OCI-LY7 (cell line): ENCODE measurements around the gene CAPN9. TPM values are rescaled to one million over a fixed set of nuclear protein-coding genes. Genes with fewer than 3 reads are reported as not detected.
"Not testable (repeated sequence)": the region's sequence is repeated elsewhere in the genome, so short reads cannot be mapped to it uniquely, and the experiment has no call there.

Experiments used
- BruUV-seq: library from RNA; stranded (reverse); fragments of 400-500 nt; replicated peaks from 2 replicates; lab custom pipeline; 2021; lab: Mats Ljungman, UMichigan
- CTCF ChIA-PET: fragments of 300-600 bp; sonication (Branson Sonifier 250); formaldehyde crosslinking; loops from one replicate; lab custom pipeline; 2022; ENCODE audit warnings: antibody characterized with exemption; ENCODE audit not compliant: unreplicated experiment; lab: Charles Lee
- POLR2A ChIA-PET: fragments of 300-600 bp; sonication (Branson Sonifier 250); formaldehyde crosslinking; loops from one replicate; lab custom pipeline; 2022; ENCODE audit warnings: antibody characterized with exemption; lab: Charles Lee
- DNase-seq: peaks from one replicate; pipeline ENCODE4 v3.0.0-alpha.2; 2015; ENCODE audit warnings: low spot score
- H2AFZ ChIP-seq: fragments of 200-600 bp; sonication (generic), shearing (Covaris generic); 2 replicates; pipeline ENCODE4 v1.6.1; 2014; ENCODE audit warnings: mild to moderate bottlenecking, antibody characterized with exemption, low read length, moderate library complexity
- H3K27ac ChIP-seq: fragments of 200-600 bp; sonication (generic); 2 replicates; pipeline ENCODE4 v1.5.1; 2014; ENCODE audit warnings: mixed run types, low read depth, mild to moderate bottlenecking, moderate library complexity, low read length, inconsistent platforms; ENCODE audit not compliant: poor library complexity, severe bottlenecking
- H3K36me3 ChIP-seq: fragments of 200-600 bp; sonication (generic); 2 replicates; pipeline ENCODE4 v1.6.1; 2014; ENCODE audit warnings: mild to moderate bottlenecking, antibody characterized with exemption, low read length, moderate library complexity, mixed read lengths; ENCODE audit not compliant: insufficient read depth
- H3K4me1 ChIP-seq: fragments of 200-600 bp; sonication (generic); 2 replicates; pipeline ENCODE4 v1.5.1; 2014; ENCODE audit warnings: mild to moderate bottlenecking, low read length; ENCODE audit not compliant: insufficient read depth, poor library complexity, severe bottlenecking
- H3K4me2 ChIP-seq: fragments of 200-600 bp; sonication (generic); 2 replicates; pipeline ENCODE4 v1.6.1; 2014; ENCODE audit warnings: mild to moderate bottlenecking, low read length
- H3K4me3 ChIP-seq: fragments of 200-600 bp; sonication (generic); 2 replicates; pipeline ENCODE4 v1.5.1; 2014; ENCODE audit warnings: mild to moderate bottlenecking, low read depth, low read length; ENCODE audit not compliant: poor library complexity, severe bottlenecking
- H3K79me2 ChIP-seq: fragments of 200-600 bp; sonication (generic); 2 replicates; pipeline ENCODE4 v1.6.1; 2016; ENCODE audit warnings: low read depth, mild to moderate bottlenecking, low read length, moderate library complexity, mixed read lengths; ENCODE audit not compliant: insufficient read depth
- H3K9me2 ChIP-seq: fragments of 200-600 bp; sonication (generic); 2 replicates; pipeline ENCODE4 v1.6.1; 2016; ENCODE audit warnings: mild to moderate bottlenecking, low read length, mixed read lengths; ENCODE audit not compliant: insufficient read depth
- H3K9me3 ChIP-seq: fragments of 200-600 bp; sonication (generic); 2 replicates; pipeline ENCODE4 v1.6.1; 2014; ENCODE audit warnings: mild to moderate bottlenecking, mixed run types, low read length, mixed read lengths
- H4K20me1 ChIP-seq: fragments of 200-600 bp; sonication (generic); 2 replicates; pipeline ENCODE4 v1.6.1; 2014; ENCODE audit warnings: mild to moderate bottlenecking, antibody characterized with exemption, low read length, moderate library complexity, mixed read lengths; ENCODE audit not compliant: insufficient read depth
- EZH2phosphoT487 ChIP-seq: fragments of 200-600 bp; sonication (generic); IDR thresholded peaks from 2 replicates; pipeline ENCODE4 v1.6.1; 2018; ENCODE audit warnings: low read depth, borderline replicate concordance, mild to moderate bottlenecking, mixed run types, antibody characterized with exemption, low read length, moderate library complexity, mixed read lengths
- intact Hi-C: fragments of 100-400 bp; cut with micrococcal nuclease; formaldehyde crosslinking; loops from one replicate; pipeline ENCODE4 v1.10.0; 2022; ENCODE audit not compliant: unreplicated experiment
- total RNA-seq, 2 experiments: library from RNA; depleted of rRNA in 1 of 2; stranded (reverse); fragments of >200 nt in 1 of 2; shearing (Covaris generic) in 1 of 2; gene quantifications; 2 replicates each; pipeline ENCODE4 v1.2.3, GENCODE V29; 2014 to 2022
- TF ChIP-seq, protein P1 (sequence below): fragments of 200-600 bp; sonication (generic); conservative IDR thresholded peaks from 2 replicates; pipeline ENCODE4 v1.5.1; 2014; ENCODE audit warnings: mild to moderate bottlenecking, antibody characterized with exemption, low read length, moderate library complexity, mixed read lengths

The CAPN9 gene
- total RNA-seq, 2 experiments from 2014 or later = not detected

DNA sequence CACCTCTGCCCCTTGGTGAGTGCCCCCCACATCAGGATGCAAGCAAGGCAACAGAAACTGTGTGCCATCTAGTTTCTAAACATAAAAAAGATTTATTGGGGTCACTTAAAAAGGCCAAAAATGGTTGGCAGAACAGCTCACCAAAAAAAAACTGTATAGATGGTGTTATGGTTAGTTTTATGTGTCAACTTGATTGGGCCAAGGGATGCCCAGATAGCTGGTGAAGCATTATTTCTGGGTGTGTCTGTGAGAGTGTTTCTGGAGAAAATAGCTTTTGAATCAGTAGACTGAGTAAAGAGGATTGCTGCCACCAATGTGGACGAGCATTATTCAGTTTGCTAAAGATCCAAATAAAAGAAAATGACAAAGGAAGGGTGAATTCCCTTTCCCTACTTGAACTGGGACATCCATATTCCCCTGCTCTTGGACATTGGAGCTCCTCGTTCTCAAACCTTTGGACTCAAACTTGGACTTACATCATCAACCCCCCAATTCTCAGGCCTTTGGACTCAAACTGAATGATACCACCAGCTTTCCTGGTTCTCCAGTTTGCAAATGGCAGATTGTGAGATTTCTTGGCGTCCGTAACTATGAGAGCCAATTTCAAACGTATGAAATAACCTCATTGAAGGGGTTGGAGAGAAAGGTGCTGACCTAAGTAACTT is 16.9 kb downstream of the CAPN9 start:
- no TSS peak for BruUV-seq
- Histone ChIP-seq H3K36me3 (no peaks in the 10 kb centered on the region), H3K4me3 (no peak overlapping the region), H2AFZ (no peak overlapping the region), H4K20me1 (no peaks in the 10 kb centered on the region), H3K79me2 (no peaks in the 10 kb centered on the region), H3K9me2 (no peaks in the 10 kb centered on the region), H3K4me1 (no peaks in the 10 kb centered on the region), H3K4me2 (no peak overlapping the region), H3K27ac (no peak overlapping the region), H3K9me3 (no peaks in the 10 kb centered on the region)
- CTCF ChIA-PET = no interaction called here
- DNase-seq = no peak
- POLR2A ChIA-PET = interaction anchor here (0.5 kb wide), 1 partner anchor 90 kb away, joined by 3 read pairs; no protein-coding TSS in a partner anchor
- no peak for TF ChIP-seq EZH2phosphoT487
- TF ChIP-seq, protein P1, sequence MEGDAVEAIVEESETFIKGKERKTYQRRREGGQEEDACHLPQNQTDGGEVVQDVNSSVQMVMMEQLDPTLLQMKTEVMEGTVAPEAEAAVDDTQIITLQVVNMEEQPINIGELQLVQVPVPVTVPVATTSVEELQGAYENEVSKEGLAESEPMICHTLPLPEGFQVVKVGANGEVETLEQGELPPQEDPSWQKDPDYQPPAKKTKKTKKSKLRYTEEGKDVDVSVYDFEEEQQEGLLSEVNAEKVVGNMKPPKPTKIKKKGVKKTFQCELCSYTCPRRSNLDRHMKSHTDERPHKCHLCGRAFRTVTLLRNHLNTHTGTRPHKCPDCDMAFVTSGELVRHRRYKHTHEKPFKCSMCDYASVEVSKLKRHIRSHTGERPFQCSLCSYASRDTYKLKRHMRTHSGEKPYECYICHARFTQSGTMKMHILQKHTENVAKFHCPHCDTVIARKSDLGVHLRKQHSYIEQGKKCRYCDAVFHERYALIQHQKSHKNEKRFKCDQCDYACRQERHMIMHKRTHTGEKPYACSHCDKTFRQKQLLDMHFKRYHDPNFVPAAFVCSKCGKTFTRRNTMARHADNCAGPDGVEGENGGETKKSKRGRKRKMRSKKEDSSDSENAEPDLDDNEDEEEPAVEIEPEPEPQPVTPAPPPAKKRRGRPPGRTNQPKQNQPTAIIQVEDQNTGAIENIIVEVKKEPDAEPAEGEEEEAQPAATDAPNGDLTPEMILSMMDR = no peak
- intact Hi-C loops = loop anchor here (5.0 kb wide), 1 partner anchor 132 kb away; no protein-coding TSS in a partner anchor

DNA sequence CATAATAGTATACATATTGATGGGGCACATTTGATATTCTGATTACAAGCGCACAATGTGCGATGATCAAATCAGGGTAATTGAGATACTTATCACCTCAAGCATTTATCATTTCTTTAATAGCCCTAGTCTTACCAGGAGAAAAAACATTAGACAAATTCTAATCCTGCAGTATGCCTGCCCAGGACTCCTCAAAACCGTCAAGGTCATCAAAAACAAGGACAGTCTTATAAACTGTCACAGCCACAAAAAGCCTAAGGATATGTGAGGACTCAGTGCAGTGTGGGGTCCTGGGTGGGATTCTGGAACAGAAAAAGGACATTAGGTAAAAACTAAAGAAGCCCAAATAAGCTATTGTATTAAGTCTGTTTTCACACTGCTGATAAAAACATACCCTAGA is 19.1 kb downstream of the CAPN9 start:
- Histone ChIP-seq H3K4me1 (no peaks in the 10 kb centered on the region), H2AFZ (no peak overlapping the region), H3K36me3 (no peaks in the 10 kb centered on the region), H3K9me2 (no peaks in the 10 kb centered on the region), H3K27ac (no peak overlapping the region), H3K9me3 (no peaks in the 10 kb centered on the region), H3K4me2 (no peak overlapping the region), H3K4me3 (no peak overlapping the region), H3K79me2 (no peaks in the 10 kb centered on the region), H4K20me1 (no peaks in the 10 kb centered on the region)
- POLR2A ChIA-PET = no interaction called here
- TF ChIP-seq EZH2phosphoT487 = no peak
- TF ChIP-seq, protein P1 = no peak
- intact Hi-C loops = no loop called here
- CTCF ChIA-PET = no interaction called here
- BruUV-seq = no TSS peak
- DNase-seq = no peak

DNA sequence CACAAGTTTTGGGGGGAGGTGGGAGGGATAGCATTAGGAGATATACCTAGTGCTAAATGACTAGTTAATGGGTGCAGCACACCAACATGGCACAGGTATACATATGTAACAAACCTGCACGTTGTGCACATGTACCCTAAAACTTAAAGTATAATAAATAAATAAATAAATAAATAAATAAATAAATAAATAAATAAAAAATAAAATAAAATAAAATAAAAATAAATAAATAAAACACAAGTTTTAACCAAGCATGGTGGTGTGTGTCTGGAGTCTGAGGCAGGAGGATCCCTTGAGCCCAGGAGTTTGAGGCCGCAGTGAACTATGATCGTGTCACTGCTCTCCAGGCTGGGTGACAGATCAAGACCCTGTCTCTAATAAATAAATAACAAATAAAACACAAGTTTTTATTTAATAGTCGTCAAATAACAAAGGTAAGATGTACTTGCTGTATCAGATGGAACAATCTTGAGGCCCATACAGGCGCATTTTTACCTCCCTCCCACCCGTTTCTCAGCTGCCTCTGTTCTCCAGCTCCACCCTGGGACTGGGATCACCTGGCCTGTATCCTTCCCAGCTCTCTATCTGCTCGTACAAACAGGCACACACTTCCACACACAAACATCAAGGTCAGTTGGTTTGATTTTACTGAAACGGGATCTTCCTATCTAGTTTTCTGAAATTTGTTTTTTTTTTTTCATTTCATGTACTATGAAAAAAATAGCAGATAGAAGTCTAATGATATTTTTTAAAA is 20.8 kb downstream of the CAPN9 start:
- H3K79me2 ChIP-seq, H2AFZ ChIP-seq, H3K36me3 ChIP-seq, H3K27ac ChIP-seq, H3K4me1 ChIP-seq, H3K4me3 ChIP-seq, CTCF ChIA-PET, H3K9me2 ChIP-seq, intact Hi-C loops, H3K9me3 ChIP-seq, H3K4me2 ChIP-seq, DNase-seq, POLR2A ChIA-PET, H4K20me1 ChIP-seq, BruUV-seq: not testable (repeated sequence)
